Measurements from ENCODE around the gene CADPS.

GRCh38 chr3:62824965-62825592, 50.1 kb downstream of the CADPS start:
- TF ChIP-seq ZFP3 (CRISPR knock-in tag; IDR thresholded peaks at IDR 0.05) (no peak), SNAI2 (CRISPR knock-in tag; IDR thresholded peaks at IDR 0.05) (no peak), BACH2 (CRISPR knock-in tag; IDR thresholded peaks at IDR 0.05; ENCODE audit: borderline replicate concordance) (no peak), PATZ1 (CRISPR knock-in tag; IDR thresholded peaks at IDR 0.05; ENCODE audit: borderline replicate concordance) (no peak), CREB5 (CRISPR knock-in tag; IDR thresholded peaks at IDR 0.05; ENCODE audit: low read depth) (no peak), PPARA (CRISPR knock-in tag; IDR thresholded peaks at IDR 0.05; ENCODE audit: borderline replicate concordance) (no peak), ESRRG (CRISPR knock-in tag; IDR thresholded peaks at IDR 0.05) (no peak), GLIS3 (CRISPR knock-in tag; IDR thresholded peaks at IDR 0.05) (no peak), CSDC2 (CRISPR knock-in tag; IDR thresholded peaks at IDR 0.05) (no peak), ZFP30 (CRISPR knock-in tag; IDR thresholded peaks at IDR 0.05) (no peak), ZNF8 (CRISPR knock-in tag; IDR thresholded peaks at IDR 0.05) (no peak), RARB (CRISPR knock-in tag; IDR thresholded peaks at IDR 0.05) (no peak), ARNTL (CRISPR knock-in tag; IDR thresholded peaks at IDR 0.05; ENCODE audit: borderline replicate concordance, low read depth) (no peak), CSRNP3 (CRISPR knock-in tag; IDR thresholded peaks at IDR 0.05) (no peak)
